Lower leg skin (tissue), 3 donors: Measurements from ENCODE around the gene FAM81B.

Source experiments
- POLR2A ChIP-seq, 2 donors: fragments of 450-650 bp; IDR thresholded peaks; one replicate each; pipeline ENCODE4 v1.6.1; 2016 to 2017; ENCODE audit warnings: antibody characterized with exemption in 2 of 2, mild to moderate bottlenecking in 1 of 2, moderate library complexity in 1 of 2
- TF ChIP-seq, protein P1 (sequence below), 3 donors: fragments of 450-650 bp; IDR thresholded peaks; one replicate each; pipeline ENCODE4 v1.5.1; 2016; ENCODE audit warnings: antibody characterized with exemption in 3 of 3, mild to moderate bottlenecking in 3 of 3, moderate library complexity in 2 of 3

- TF ChIP-seq, protein P1, sequence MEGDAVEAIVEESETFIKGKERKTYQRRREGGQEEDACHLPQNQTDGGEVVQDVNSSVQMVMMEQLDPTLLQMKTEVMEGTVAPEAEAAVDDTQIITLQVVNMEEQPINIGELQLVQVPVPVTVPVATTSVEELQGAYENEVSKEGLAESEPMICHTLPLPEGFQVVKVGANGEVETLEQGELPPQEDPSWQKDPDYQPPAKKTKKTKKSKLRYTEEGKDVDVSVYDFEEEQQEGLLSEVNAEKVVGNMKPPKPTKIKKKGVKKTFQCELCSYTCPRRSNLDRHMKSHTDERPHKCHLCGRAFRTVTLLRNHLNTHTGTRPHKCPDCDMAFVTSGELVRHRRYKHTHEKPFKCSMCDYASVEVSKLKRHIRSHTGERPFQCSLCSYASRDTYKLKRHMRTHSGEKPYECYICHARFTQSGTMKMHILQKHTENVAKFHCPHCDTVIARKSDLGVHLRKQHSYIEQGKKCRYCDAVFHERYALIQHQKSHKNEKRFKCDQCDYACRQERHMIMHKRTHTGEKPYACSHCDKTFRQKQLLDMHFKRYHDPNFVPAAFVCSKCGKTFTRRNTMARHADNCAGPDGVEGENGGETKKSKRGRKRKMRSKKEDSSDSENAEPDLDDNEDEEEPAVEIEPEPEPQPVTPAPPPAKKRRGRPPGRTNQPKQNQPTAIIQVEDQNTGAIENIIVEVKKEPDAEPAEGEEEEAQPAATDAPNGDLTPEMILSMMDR (IDR thresholded peaks at IDR 0.05), result no peak
- TF ChIP-seq POLR2A (IDR thresholded peaks at IDR 0.05), result no peak
These were observed 10.5 kb downstream of the FAM81B start for GRCh38 chr5:95401626-95402025.
